Heart right ventricle (tissue), 16 donors: ENCODE measurements around the gene GALNT16. TPM values are rescaled to one million over a fixed set of nuclear protein-coding genes. Genes with fewer than 3 reads are reported as not detected.
A peak's percentile ranks its signal among the peaks of the same experiment; 100 is the strongest.

ENCODE experiments used
- ATAC-seq, 8 donors: fragments of 200-7000 bp; cut with Tn5 transposase; one replicate each; pipeline ENCODE4 v1.9.1; 2020; ENCODE audit warnings: mild to moderate bottlenecking in 8 of 8, moderate library complexity in 8 of 8, moderate number of reproducible peaks in 1 of 8
- DNase-seq, 2 donors: peaks; one replicate each; pipeline ENCODE4 v3.0.0-alpha.2; 2020
- H3K27ac ChIP-seq, 10 donors: fragments of 200-600 bp; sonication (generic) in 2 of 10; one replicate each; pipeline versions ENCODE4 v1.5.0 to v1.8.0; 2020 to 2022; ENCODE audit warnings: mild to moderate bottlenecking in 3 of 10
- H3K27me3 ChIP-seq, 7 donors: fragments of 200-600 bp; one replicate each; pipeline ENCODE4 v1.8.0; 2021 to 2022; ENCODE audit warnings: mild to moderate bottlenecking in 2 of 7
- H3K36me3 ChIP-seq, 9 donors: fragments of 200-600 bp; sonication (generic) in 1 of 9; one replicate each; pipeline versions ENCODE4 v1.5.0 to v1.8.0; 2020 to 2022; ENCODE audit warnings: mild to moderate bottlenecking in 2 of 9
- H3K4me1 ChIP-seq, 9 donors: fragments of 200-600 bp; sonication (generic) in 1 of 9; one replicate each; pipeline versions ENCODE4 v1.5.0 to v1.8.0; 2020 to 2022; ENCODE audit warnings: mild to moderate bottlenecking in 4 of 9
- H3K4me3 ChIP-seq, 10 donors: fragments of 200-600 bp; sonication (generic) in 2 of 10; one replicate each; pipeline versions ENCODE4 v1.5.0 to v1.8.0; 2020 to 2022; ENCODE audit warnings: mild to moderate bottlenecking in 7 of 10, moderate library complexity in 2 of 10
- H3K9me3 ChIP-seq, 11 donors: fragments of 200-600 bp in 10 of 11; sonication (generic) in 2 of 11; one replicate each; pipeline versions ENCODE4 v1.5.0 to v1.8.0; 2013 to 2022; ENCODE audit warnings: mild to moderate bottlenecking in 2 of 11, control low read depth in 1 of 11, moderate library complexity in 1 of 11
- WGBS, 2 donors: extraction: QIAGEN DNeasy Blood & Tissue Kit; methylation state at CpG; one replicate each; pipeline ENCODE4 v1.1.7; 2013; ENCODE audit warnings: inconsistent platforms in 1 of 2; 5-methylcytosine and 5-hydroxymethylcytosine counted together
- intact Hi-C, 10 donors: fragments of 100-400 bp; cut with DNase I; formaldehyde crosslinking; loops; one replicate each; pipeline versions ENCODE4 v1.11.1 to v1.14.2; 2022
- polyA plus RNA-seq, 2 donors: library from polyadenylated mRNA; stranded (reverse); fragments of 200-250 nt; gene quantifications; one replicate each; pipeline ENCODE4 v1.2.3, GENCODE V29; 2013
- total RNA-seq, 10 donors: library from RNA; stranded (reverse); fragmentation: NEBNext Ultra II Directional in 3 of 10; extraction: Animal tissue kit (Norgen Biotek cat#: 25700) in 3 of 10; gene quantifications; one replicate each; pipeline versions ENCODE4 v1.2.1 to v1.2.4, GENCODE V29; 2021 to 2023
- TF ChIP-seq, protein P1 (sequence below), 9 donors: fragments of 200-600 bp; sonication (generic) in 2 of 9; IDR thresholded peaks; one replicate each; pipeline versions ENCODE4 v1.5.0 to v1.8.0; 2021 to 2022; ENCODE audit warnings: antibody characterized with exemption in 9 of 9, mild to moderate bottlenecking in 5 of 9, moderate library complexity in 1 of 9
- donor health status: Arrhythmogenic right ventricular cardiomyopathy.
- donor health status: ischemic (EF 13 %, LVEDD 7.1; RV severe dilation, severe dysfunction).
- donor health status: healthy with polysubstance abuse.
- donor health status: DM: no; HTN: yes; CAD: no.
- donor health status: DM: no; HTN: no; CAD: no.
- donor health status: ischemic (EF 25% LVEDD 6.9; RV normal size, moderate dysfunction).
- donor health status: ischemic (EF 25% LVEDD 5.7; RV mildly dilated, moderate dysfunction).
- donor health status: healthy.
- donor health status: DM: yes; HTN: yes; CAD: no.
- donor health status: Ischemic cardiomyopathy.
- donor health status: ischemic (EF 35%, LVEDD 5.7; RV mildly dilated, moderate dysfunction).
- donor health status: nonischemic (EF 11% LVEDD 7.7; RV severe dilation, severe dysfunction).
- donor health status: DM: yes; HTN: yes; CAD: no.
- donor health status: PGD.
- donor health status: ischemic (EF 29% LVEDD 5.4; RV normal size, mild dysfunction).
- donor health status: nonischemic (EF 23%, LVEDD 6.1; RV moderate dilation, normal function).

The GALNT16 gene
- total and polyA plus RNA-seq, 12 donors = 9.6 to 106 (median 68.3) TPM

DNA sequence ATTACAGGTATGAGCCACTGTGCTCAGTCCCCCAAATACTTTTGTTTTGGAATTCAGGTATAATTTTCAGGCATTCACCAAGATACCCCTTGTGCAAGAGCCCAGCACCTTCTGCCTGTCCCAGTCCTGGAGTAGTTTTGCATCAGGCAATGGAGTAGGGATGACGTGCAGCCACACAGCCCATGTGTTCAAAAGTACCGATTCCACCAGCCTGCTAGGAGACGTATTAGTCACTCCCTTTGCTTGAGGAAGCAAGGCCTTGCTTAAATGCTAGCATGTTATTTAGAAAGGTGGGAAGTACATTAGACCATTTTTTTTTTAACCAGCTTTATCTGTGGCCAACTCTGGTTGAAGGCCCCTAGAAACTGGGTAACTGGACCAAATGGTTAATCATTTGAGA, 15.0 kb upstream of the GALNT16 start:
- Histone ChIP-seq H3K4me3 (no peak overlapping the region), H3K27ac (no peak overlapping the region), H3K9me3 (no peaks in the 10 kb centered on the region), H3K36me3 (peaks cover 0 to 26% (median 0%) of the 10 kb centered on the region in 9 donors), H3K27me3 (no peaks in the 10 kb centered on the region), H3K4me1 (peaks cover 0 to 45% (median 17%) of the 10 kb centered on the region in 9 donors)
- DNase-seq (no peak), ATAC-seq (no peak)
- intact Hi-C loops = loop anchor here in 9 of 10 donors (5.0 to 10.0 kb wide), 8 partner anchors 93 to 332 kb away; partner anchors contain the start of genes CCDC177 (in 2 of the 9) and DCAF5 (in 1 of the 9)
- TF ChIP-seq, protein P1, sequence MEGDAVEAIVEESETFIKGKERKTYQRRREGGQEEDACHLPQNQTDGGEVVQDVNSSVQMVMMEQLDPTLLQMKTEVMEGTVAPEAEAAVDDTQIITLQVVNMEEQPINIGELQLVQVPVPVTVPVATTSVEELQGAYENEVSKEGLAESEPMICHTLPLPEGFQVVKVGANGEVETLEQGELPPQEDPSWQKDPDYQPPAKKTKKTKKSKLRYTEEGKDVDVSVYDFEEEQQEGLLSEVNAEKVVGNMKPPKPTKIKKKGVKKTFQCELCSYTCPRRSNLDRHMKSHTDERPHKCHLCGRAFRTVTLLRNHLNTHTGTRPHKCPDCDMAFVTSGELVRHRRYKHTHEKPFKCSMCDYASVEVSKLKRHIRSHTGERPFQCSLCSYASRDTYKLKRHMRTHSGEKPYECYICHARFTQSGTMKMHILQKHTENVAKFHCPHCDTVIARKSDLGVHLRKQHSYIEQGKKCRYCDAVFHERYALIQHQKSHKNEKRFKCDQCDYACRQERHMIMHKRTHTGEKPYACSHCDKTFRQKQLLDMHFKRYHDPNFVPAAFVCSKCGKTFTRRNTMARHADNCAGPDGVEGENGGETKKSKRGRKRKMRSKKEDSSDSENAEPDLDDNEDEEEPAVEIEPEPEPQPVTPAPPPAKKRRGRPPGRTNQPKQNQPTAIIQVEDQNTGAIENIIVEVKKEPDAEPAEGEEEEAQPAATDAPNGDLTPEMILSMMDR (IDR thresholded peaks at IDR 0.05) = no peak
- WGBS, 2 donors = 87 to 96% methylated on average over 3 of the region's 3 CpGs

DNA sequence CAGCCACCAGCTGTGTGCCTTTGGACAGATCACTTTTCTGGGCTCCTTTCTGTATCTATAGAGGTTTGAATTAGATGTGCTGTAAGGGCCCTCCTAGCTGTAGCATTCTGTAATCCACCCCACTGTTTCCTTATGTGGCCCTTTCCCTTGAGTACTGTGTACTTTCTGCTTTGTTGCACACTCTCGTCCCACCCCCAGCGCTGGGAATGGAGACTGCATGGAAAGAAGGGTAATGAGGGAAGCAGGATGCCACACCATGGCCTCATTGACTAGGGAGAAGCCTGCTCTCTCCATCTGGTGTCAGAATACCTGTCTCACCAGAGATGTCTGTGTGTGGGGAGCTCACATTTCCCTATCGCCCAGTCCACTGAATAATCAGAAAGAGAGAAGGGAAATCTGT, 13.6 kb upstream of the GALNT16 start:
- H3K4me1 ChIP-seq = peaks cover 0 to 35% (median 15%) of the 10 kb centered on the region in 9 donors
- no peak for ATAC-seq
- H3K4me3 ChIP-seq = no peak overlapping the region
- 89 to 93% methylated on average over 3 of the region's 3 CpGs for WGBS, 2 donors
- DNase-seq = no peak
- H3K9me3 ChIP-seq = no peaks in the 10 kb centered on the region
- no peak overlapping the region for H3K27ac ChIP-seq
- peaks cover 0 to 12% (median 0%) of the 10 kb centered on the region in 9 donors for H3K36me3 ChIP-seq
- TF ChIP-seq, protein P1 (IDR thresholded peaks at IDR 0.05) = no peak
- intact Hi-C loops = loop anchor here in 2 of 10 donors (10.0 kb wide), 2 partner anchors 122 to 218 kb away; no protein-coding TSS in a partner anchor
- no peaks in the 10 kb centered on the region for H3K27me3 ChIP-seq

DNA sequence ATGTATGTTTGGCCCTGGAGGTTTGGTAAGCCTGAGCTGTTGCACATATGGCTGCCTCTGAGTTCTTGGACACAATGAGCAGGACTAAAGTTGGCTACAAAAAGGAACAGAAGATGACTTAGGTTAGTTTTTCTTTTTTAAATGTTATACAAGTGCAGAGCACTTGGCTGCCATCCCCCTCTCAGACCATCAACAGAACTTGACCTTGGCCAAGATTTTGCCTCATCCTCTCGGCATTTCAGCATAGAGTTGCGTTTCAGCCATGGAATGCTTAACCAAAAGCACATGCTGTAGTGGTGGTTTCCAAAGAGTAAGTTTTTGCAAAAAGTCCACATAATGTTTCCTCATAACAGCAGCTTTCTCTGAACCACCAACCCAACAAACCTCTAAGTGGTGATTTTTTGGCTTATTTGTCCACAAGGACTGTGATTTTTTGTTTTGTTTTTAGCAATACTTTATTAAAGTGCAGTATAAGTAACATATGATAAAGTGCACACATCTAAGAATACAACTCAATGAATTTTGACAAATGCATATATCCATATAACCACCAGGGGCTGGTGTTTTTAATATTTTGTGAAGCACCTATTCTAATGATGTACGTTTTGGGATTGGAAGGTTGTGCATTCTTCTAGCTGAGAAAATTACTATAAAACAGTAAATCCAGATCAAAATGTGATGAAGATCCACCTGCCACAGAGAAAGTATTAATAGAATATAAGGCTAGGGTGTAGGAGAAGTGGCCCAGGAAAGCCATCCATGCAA, 12.1 kb upstream of the GALNT16 start:
- Histone ChIP-seq H3K27me3 (no peaks in the 10 kb centered on the region), H3K27ac (peak overlapping the region in 4 of 10 donors; percentile 8 to 52 (median 28)), H3K9me3 (no peaks in the 10 kb centered on the region), H3K4me3 (no peak overlapping the region), H3K4me1 (peaks cover 0 to 27% (median 10%) of the 10 kb centered on the region in 9 donors), H3K36me3 (no peaks in the 10 kb centered on the region)
- 67% methylated on average over 3 of the region's 3 CpGs for WGBS, 2 donors
- intact Hi-C loops = loop anchor here in 2 of 10 donors (10.0 kb wide), 2 partner anchors 123 to 217 kb away; no protein-coding TSS in a partner anchor
- ATAC-seq = peak in 7 of 8 donors; percentile 51 to 89 (median 70)
- no peak for DNase-seq
- TF ChIP-seq, protein P1 (IDR thresholded peaks at IDR 0.05) = peak in 4 of 9 donors; percentile 9 to 28 (median 13)

DNA sequence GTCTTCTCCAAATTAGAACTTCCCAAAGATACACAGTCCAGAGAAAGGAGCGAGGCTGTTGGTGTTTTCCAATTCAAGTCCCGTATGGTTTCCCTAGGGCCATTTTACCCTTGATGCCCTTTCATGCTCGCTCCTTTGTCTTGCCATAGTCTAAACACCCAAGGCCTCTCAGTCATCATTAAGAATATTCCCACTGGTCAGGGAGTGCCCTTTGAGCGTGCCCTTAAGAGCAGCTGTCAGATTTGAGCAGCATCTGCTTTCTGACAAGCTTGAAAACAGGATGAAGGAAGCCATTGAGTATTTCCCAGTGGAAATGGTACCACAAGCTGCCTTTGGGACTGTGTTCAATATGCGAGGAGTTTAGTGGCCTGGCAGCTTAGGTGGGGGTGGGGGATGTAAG, 10.4 kb upstream of the GALNT16 start:
- Histone ChIP-seq H3K27me3 (no peaks in the 10 kb centered on the region), H3K27ac (no peak overlapping the region), H3K9me3 (no peaks in the 10 kb centered on the region), H3K4me1 (peaks cover 0 to 22% (median 7%) of the 10 kb centered on the region in 9 donors), H3K36me3 (no peaks in the 10 kb centered on the region), H3K4me3 (no peak overlapping the region)
- DNase-seq (no peak), ATAC-seq (no peak)
- TF ChIP-seq, protein P1 (IDR thresholded peaks at IDR 0.05) = no peak
- WGBS, 2 donors = 85 to 90% methylated on average over 5 of the region's 5 CpGs
- intact Hi-C loops = loop anchor here in 3 of 10 donors (10.0 kb wide), 3 partner anchors 95 to 215 kb away; no protein-coding TSS in a partner anchor
